ENCODE results near the gene PDZD2. TPM values are rescaled to one million over a fixed set of nuclear protein-coding genes. Genes with fewer than 3 reads are reported as not detected.

Gene PDZD2
- polyA plus RNA-seq, 6 donors from 2014 or later: 0.05 to 0.24 (median 0.06) TPM; not detected in 1

- Mint-ChIP-seq H3K27me3 (peaks cover 0 to 12% (median 0%) of the 10 kb centered on the region in 3 donors), H3K4me3 (no peak overlapping the region), H3K36me3 (no peaks in the 10 kb centered on the region), H3K9me3 (peaks cover 0 to 1% (median 0%) of the 10 kb centered on the region in 7 donors), H3K27ac (no peak overlapping the region), H3K4me1 (no peaks in the 10 kb centered on the region)
- ATAC-seq (ENCODE audit: low read depth in 2 of 2) (no peak), DNase-seq (no peak)
These were observed 274.9 kb downstream of the PDZD2 start for GRCh38 chr5:31913808-31914207.

DNA sequence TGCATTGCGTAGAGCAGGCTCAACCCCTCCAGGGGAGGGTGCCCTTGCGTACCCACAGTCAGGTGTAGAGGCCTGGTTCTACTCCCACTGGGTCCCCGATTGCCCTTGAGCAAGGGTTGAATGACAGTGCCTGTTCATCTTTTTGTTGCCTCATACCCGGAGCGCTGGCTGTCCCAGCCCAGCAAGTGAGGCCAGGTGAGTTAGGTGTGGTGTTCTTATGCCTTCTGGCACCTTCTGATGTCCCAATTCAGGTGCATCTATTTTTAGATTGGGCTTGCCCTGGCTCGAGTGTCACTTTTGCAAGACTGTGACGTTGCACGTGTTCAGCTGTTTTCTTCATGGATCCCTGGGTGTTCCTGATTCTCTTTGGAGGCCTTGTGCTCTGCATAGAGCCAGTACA lies 277.4 kb downstream of the PDZD2 start:
- Mint-ChIP-seq H3K9me3 (peaks cover 0 to 2% (median 0%) of the 10 kb centered on the region in 7 donors), H3K4me1 (no peaks in the 10 kb centered on the region), H3K4me3 (no peak overlapping the region), H3K27ac (no peak overlapping the region), H3K27me3 (peaks cover 0 to 12% (median 0%) of the 10 kb centered on the region in 3 donors), H3K36me3 (no peaks in the 10 kb centered on the region)
- DNase-seq (no peak), ATAC-seq (ENCODE audit: low read depth in 2 of 2) (no peak)

- no peaks in the 10 kb centered on the region for H3K36me3 Mint-ChIP-seq
- ATAC-seq (ENCODE audit: low read depth in 2 of 2) (no peak), DNase-seq (no peak)
- no peaks in the 10 kb centered on the region for H3K4me1 Mint-ChIP-seq
- peaks cover 0 to 2% (median 0%) of the 10 kb centered on the region in 7 donors for H3K9me3 Mint-ChIP-seq
- no peak overlapping the region for H3K27ac Mint-ChIP-seq
- H3K27me3 Mint-ChIP-seq: peaks cover 0 to 12% (median 0%) of the 10 kb centered on the region in 3 donors
- H3K4me3 Mint-ChIP-seq: no peak overlapping the region
These were observed 279.8 kb downstream of the PDZD2 start for GRCh38 chr5:31918739-31919138.

DNA sequence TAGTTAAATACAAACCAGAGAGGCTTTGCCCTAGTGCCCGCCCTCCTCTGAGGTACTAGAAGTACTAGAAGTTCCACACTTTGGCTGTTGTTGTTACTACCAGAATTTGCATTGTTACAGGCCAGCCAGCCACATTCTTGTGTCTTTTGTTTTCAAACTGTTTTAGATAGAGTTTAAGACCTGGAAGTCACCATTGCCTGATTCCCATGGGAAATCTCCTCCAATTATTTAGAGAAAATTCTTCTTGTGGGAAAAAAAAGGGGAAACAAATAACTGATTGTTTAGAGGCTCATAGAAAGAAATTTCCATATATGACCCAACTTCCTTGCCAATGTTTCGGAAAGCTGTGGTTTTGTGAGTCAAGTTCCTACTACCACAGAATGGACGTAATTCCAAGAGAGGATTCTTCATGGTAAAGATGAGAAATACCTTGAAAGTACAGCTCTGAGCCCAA lies 282.9 kb downstream of the PDZD2 start:
- H3K4me3 Mint-ChIP-seq: no peak overlapping the region
- H3K9me3 Mint-ChIP-seq: peaks cover 0 to 2% (median 0%) of the 10 kb centered on the region in 7 donors
- no peaks in the 10 kb centered on the region for H3K4me1 Mint-ChIP-seq
- DNase-seq (no peak), ATAC-seq (ENCODE audit: low read depth in 2 of 2) (no peak)
- H3K36me3 Mint-ChIP-seq: no peaks in the 10 kb centered on the region
- no peak overlapping the region for H3K27ac Mint-ChIP-seq
- H3K27me3 Mint-ChIP-seq: peaks cover 0 to 2% (median 0%) of the 10 kb centered on the region in 3 donors

- DNase-seq: no peak
- H3K27ac Mint-ChIP-seq: no peak overlapping the region
These were observed 285.1 kb downstream of the PDZD2 start for GRCh38 chr5:31924005-31924404.

GRCh38 chr5:31931874-31932273 lies 292.9 kb downstream of the PDZD2 start:
- no peaks in the 10 kb centered on the region for H3K27me3 Mint-ChIP-seq
- ATAC-seq (ENCODE audit: low read depth in 2 of 2) (no peak), DNase-seq (no peak)
- no peaks in the 10 kb centered on the region for H3K4me1 Mint-ChIP-seq
- H3K4me3 Mint-ChIP-seq: no peak overlapping the region
- no peaks in the 10 kb centered on the region for H3K36me3 Mint-ChIP-seq
- no peak overlapping the region for H3K27ac Mint-ChIP-seq
- peaks cover 0 to 4% (median 0%) of the 10 kb centered on the region in 7 donors for H3K9me3 Mint-ChIP-seq

More at GRCh38 chr5:31924005-31924404, 285.1 kb downstream of the PDZD2 start:
- no peak overlapping the region for H3K4me3 Mint-ChIP-seq
- ATAC-seq (ENCODE audit: low read depth in 2 of 2): no peak
- H3K9me3 Mint-ChIP-seq: peaks cover 0 to 4% (median 0%) of the 10 kb centered on the region in 7 donors
- H3K4me1 Mint-ChIP-seq: no peaks in the 10 kb centered on the region
- H3K27me3 Mint-ChIP-seq: no peaks in the 10 kb centered on the region
- no peaks in the 10 kb centered on the region for H3K36me3 Mint-ChIP-seq

- peaks cover 0 to 6% (median 0%) of the 10 kb centered on the region in 7 donors for H3K9me3 Mint-ChIP-seq
- no peak overlapping the region for H3K27ac Mint-ChIP-seq
- no peaks in the 10 kb centered on the region for H3K4me1 Mint-ChIP-seq
These were observed 295.2 kb downstream of the PDZD2 start for GRCh38 chr5:31934156-31934555.

GRCh38 chr5:31935496-31936369 lies 296.8 kb downstream of the PDZD2 start:
- ATAC-seq (ENCODE audit: low read depth in 2 of 2) (no peak), DNase-seq (no peak)
- no peak overlapping the region for H3K27ac Mint-ChIP-seq
- H3K36me3 Mint-ChIP-seq: no peaks in the 10 kb centered on the region
- no peaks in the 10 kb centered on the region for H3K27me3 Mint-ChIP-seq
- peaks cover 0 to 8% (median 0%) of the 10 kb centered on the region in 7 donors for H3K9me3 Mint-ChIP-seq
- no peak overlapping the region for H3K4me3 Mint-ChIP-seq
- no peaks in the 10 kb centered on the region for H3K4me1 Mint-ChIP-seq

More at GRCh38 chr5:31934156-31934555, 295.2 kb downstream of the PDZD2 start:
- H3K4me3 Mint-ChIP-seq: no peak overlapping the region
- ATAC-seq (ENCODE audit: low read depth in 2 of 2) (no peak), DNase-seq (no peak)
- H3K36me3 Mint-ChIP-seq: no peaks in the 10 kb centered on the region
- H3K27me3 Mint-ChIP-seq: no peaks in the 10 kb centered on the region

- no peak for DNase-seq
- no peaks in the 10 kb centered on the region for H3K36me3 Mint-ChIP-seq
- ATAC-seq (ENCODE audit: low read depth in 2 of 2): no peak
- H3K27me3 Mint-ChIP-seq: no peaks in the 10 kb centered on the region
- H3K4me3 Mint-ChIP-seq: no peak overlapping the region
- no peaks in the 10 kb centered on the region for H3K4me1 Mint-ChIP-seq
- H3K27ac Mint-ChIP-seq: no peak overlapping the region
- peaks cover 0 to 8% (median 0%) of the 10 kb centered on the region in 7 donors for H3K9me3 Mint-ChIP-seq
These were observed 297.8 kb downstream of the PDZD2 start for GRCh38 chr5:31936683-31937082.

- Mint-ChIP-seq H3K4me3 (no peak overlapping the region), H3K36me3 (no peaks in the 10 kb centered on the region), H3K9me3 (peaks cover 0 to 8% (median 0%) of the 10 kb centered on the region in 7 donors), H3K27me3 (no peaks in the 10 kb centered on the region), H3K4me1 (no peaks in the 10 kb centered on the region), H3K27ac (no peak overlapping the region)
- ATAC-seq (ENCODE audit: low read depth in 2 of 2): no peak
- DNase-seq: no peak
These were observed 298.3 kb downstream of the PDZD2 start for GRCh38 chr5:31937226-31937625.

DNA sequence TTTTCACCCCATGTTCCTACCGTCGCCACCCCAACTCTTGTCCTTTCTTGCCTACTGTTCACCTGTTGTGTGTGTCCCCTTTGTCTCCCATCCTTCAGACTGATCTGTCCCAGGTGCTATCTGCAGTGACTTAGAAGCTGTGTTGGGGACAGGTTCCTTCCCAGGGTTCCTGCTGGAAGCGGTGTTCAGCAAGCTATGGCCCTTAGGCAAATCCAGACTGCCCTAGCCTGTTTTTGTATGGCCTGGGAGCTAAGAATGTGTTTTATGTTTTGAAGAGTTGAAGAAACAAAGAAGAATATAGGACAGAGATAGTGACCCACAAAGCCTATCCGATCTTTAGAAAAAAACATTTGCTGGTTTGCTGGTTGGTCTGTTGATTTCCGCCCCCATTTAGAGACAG lies 298.8 kb downstream of the PDZD2 start:
- Mint-ChIP-seq H3K4me1 (no peaks in the 10 kb centered on the region), H3K4me3 (no peak overlapping the region), H3K9me3 (peaks cover 0 to 8% (median 0%) of the 10 kb centered on the region in 7 donors), H3K27me3 (no peaks in the 10 kb centered on the region), H3K27ac (no peak overlapping the region), H3K36me3 (no peaks in the 10 kb centered on the region)
- DNase-seq (no peak), ATAC-seq (ENCODE audit: low read depth in 2 of 2) (no peak)

GRCh38 chr5:31939151-31939550 lies 300.2 kb downstream of the PDZD2 start:
- no peak for ATAC-seq (ENCODE audit: low read depth in 2 of 2)
- no peak for DNase-seq
- Mint-ChIP-seq H3K4me1 (no peaks in the 10 kb centered on the region), H3K27me3 (no peaks in the 10 kb centered on the region), H3K36me3 (no peaks in the 10 kb centered on the region), H3K4me3 (no peak overlapping the region), H3K9me3 (peaks cover 0 to 6% (median 0%) of the 10 kb centered on the region in 7 donors), H3K27ac (peak overlapping the region in 1 of 6 donors; percentile 42)

- Mint-ChIP-seq H3K4me3 (no peak overlapping the region), H3K27me3 (no peaks in the 10 kb centered on the region), H3K4me1 (no peaks in the 10 kb centered on the region), H3K9me3 (peaks cover 0 to 4% (median 0%) of the 10 kb centered on the region in 7 donors), H3K36me3 (no peaks in the 10 kb centered on the region), H3K27ac (no peak overlapping the region)
- ATAC-seq (ENCODE audit: low read depth in 2 of 2) (no peak), DNase-seq (no peak)
These were observed 302.3 kb downstream of the PDZD2 start for GRCh38 chr5:31941151-31941755.

GRCh38 chr5:31942546-31942945 lies 303.6 kb downstream of the PDZD2 start:
- Mint-ChIP-seq H3K27me3 (no peaks in the 10 kb centered on the region), H3K4me1 (no peaks in the 10 kb centered on the region), H3K4me3 (no peak overlapping the region), H3K36me3 (no peaks in the 10 kb centered on the region), H3K9me3 (peaks cover 0 to 4% (median 0%) of the 10 kb centered on the region in 7 donors), H3K27ac (no peak overlapping the region)
- ATAC-seq (ENCODE audit: low read depth in 2 of 2) (no peak), DNase-seq (no peak)
